GM18519 (cell line): Measurements from ENCODE around the gene OR13A1.
"Not testable (repeated sequence)": the region's sequence is repeated elsewhere in the genome, so short reads cannot be mapped to it uniquely, and the experiment has no call there.

ENCODE experiments used
- ATAC-seq: cut with Tn5 transposase; IDR thresholded peaks from one replicate; pipeline ENCODE4 v1.9.1; 2021; ENCODE audit warnings: mild to moderate bottlenecking, moderate library complexity; ENCODE audit not compliant: unreplicated experiment, low FRiP score

OR13A1 gene

GRCh38 chr10:45286980-45287379 lies 28.4 kb downstream of the OR13A1 start:
- ATAC-seq: no peak

- ATAC-seq: no peak
These were observed 33.3 kb downstream of the OR13A1 start for GRCh38 chr10:45282061-45282460.

- no peak for ATAC-seq
These were observed 35.2 kb downstream of the OR13A1 start for GRCh38 chr10:45280113-45280760.

GRCh38 chr10:45279682-45280081 lies 35.7 kb downstream of the OR13A1 start:
- no peak for ATAC-seq

GRCh38 chr10:45278860-45279498 lies 36.4 kb downstream of the OR13A1 start:
- ATAC-seq: no peak

GRCh38 chr10:45276146-45276545 lies 39.3 kb downstream of the OR13A1 start:
- ATAC-seq: not testable (repeated sequence)

- ATAC-seq: no peak
These were observed 41.0 kb downstream of the OR13A1 start for GRCh38 chr10:45274364-45274763.

- ATAC-seq: not testable (repeated sequence)
These were observed 47.6 kb downstream of the OR13A1 start for GRCh38 chr10:45267777-45268176.

GRCh38 chr10:45265996-45266395 lies 49.4 kb downstream of the OR13A1 start:
- no peak for ATAC-seq

- no peak for ATAC-seq
These were observed 53.5 kb downstream of the OR13A1 start for GRCh38 chr10:45261946-45262345.

- no peak for ATAC-seq
These were observed 54.1 kb downstream of the OR13A1 start for GRCh38 chr10:45261243-45261775.

GRCh38 chr10:45260635-45261034 lies 54.8 kb downstream of the OR13A1 start:
- ATAC-seq: not testable (repeated sequence)

- ATAC-seq: not testable (repeated sequence)
These were observed 55.5 kb downstream of the OR13A1 start for GRCh38 chr10:45259786-45260495.

GRCh38 chr10:45257600-45257999 lies 57.8 kb downstream of the OR13A1 start:
- no peak for ATAC-seq

GRCh38 chr10:45256246-45256645 lies 59.2 kb downstream of the OR13A1 start:
- ATAC-seq: no peak

- no peak for ATAC-seq
These were observed 59.7 kb downstream of the OR13A1 start for GRCh38 chr10:45255706-45256105.

GRCh38 chr10:45254892-45255291 lies 60.5 kb downstream of the OR13A1 start:
- no peak for ATAC-seq

GRCh38 chr10:45253183-45253914 lies 62.1 kb downstream of the OR13A1 start:
- peak; percentile 61 for ATAC-seq
